IMR-90 (cell line): ENCODE results near the gene CEP78. TPM values are rescaled to one million over a fixed set of nuclear protein-coding genes. Genes with fewer than 3 reads are reported as not detected.

Experiments
- ATAC-seq: fragments of 200-7000 bp; cut with Tn5 transposase; 2 replicates; pipeline ENCODE4 v1.9.1; 2020; ENCODE audit warnings: low read depth, mild to moderate bottlenecking, moderate library complexity
- BruUV-seq: library from RNA; stranded (reverse); fragments of 400-500 nt; replicated peaks from 2 replicates; lab custom pipeline; 2021; lab: Mats Ljungman, UMichigan
- CTCF ChIA-PET: fragments of 300-600 bp; formaldehyde crosslinking; extraction: SDS; loops from one replicate; lab custom pipeline; 2021; ENCODE audit warnings: antibody characterized with exemption; lab: Yijun Ruan, JAX
- POLR2A ChIA-PET: fragments of 300-600 bp; sonication (Branson Sonifier 250); formaldehyde crosslinking; loops from one replicate; lab custom pipeline; 2022; ENCODE audit warnings: antibody characterized with exemption; ENCODE audit not compliant: unreplicated experiment; lab: Charles Lee
- DNase-seq: peaks from one replicate; pipeline ENCODE4 v3.0.0; 2013
- H2AFZ ChIP-seq: replicated peaks from 2 replicates; pipeline ENCODE3; 2013; ENCODE audit warnings: low read length, mild to moderate bottlenecking; ENCODE audit not compliant: poor library complexity
- H2AK5ac ChIP-seq: 2 replicates; pipeline ENCODE4 v1.6.1; 2013; ENCODE audit warnings: low read depth, low read length, inconsistent platforms
- H2AK9ac ChIP-seq: replicated peaks from 2 replicates; pipeline ENCODE3; 2013; ENCODE audit warnings: mild to moderate bottlenecking, low read depth, low read length, moderate library complexity; ENCODE audit not compliant: poor library complexity
- H2BK120ac ChIP-seq: 2 replicates; pipeline ENCODE4 v1.6.1; 2013; ENCODE audit warnings: low read depth, low read length, inconsistent platforms
- H2BK15ac ChIP-seq: 3 replicates; pipeline ENCODE4 v1.6.1; 2013; ENCODE audit warnings: low read depth, low read length, inconsistent platforms
- H2BK20ac ChIP-seq: 2 replicates; pipeline ENCODE4 v1.6.1; 2013; ENCODE audit warnings: low read depth, mild to moderate bottlenecking, inconsistent platforms, low read length, moderate library complexity
- H2BK5ac ChIP-seq: 2 replicates; pipeline ENCODE4 v1.6.1; 2013; ENCODE audit warnings: mild to moderate bottlenecking, low read depth, low read length, inconsistent platforms; ENCODE audit not compliant: poor library complexity, severe bottlenecking
- H3K14ac ChIP-seq: replicated peaks from 2 replicates; pipeline ENCODE4 v1.6.1; 2013; ENCODE audit warnings: low read depth, low read length, inconsistent platforms
- H3K18ac ChIP-seq: 2 replicates; pipeline ENCODE4 v1.6.1; 2013; ENCODE audit warnings: low read depth, low read length, control low read depth
- H3K23ac ChIP-seq: 2 replicates; pipeline ENCODE4 v1.6.1; 2013; ENCODE audit warnings: low read depth, low read length, inconsistent platforms
- H3K27ac ChIP-seq: 2 replicates; pipeline ENCODE4 v1.5.1; 2013; ENCODE audit warnings: mild to moderate bottlenecking, control low read depth, low read length; ENCODE audit not compliant: insufficient read depth
- H3K27me3 ChIP-seq: 2 replicates; pipeline ENCODE4 v1.6.1; 2013; ENCODE audit warnings: low read length; ENCODE audit not compliant: control insufficient read depth, insufficient read depth
- H3K36me3 ChIP-seq: 2 replicates; pipeline ENCODE4 v1.6.1; 2013; ENCODE audit warnings: low read length, mixed read lengths; ENCODE audit not compliant: control insufficient read depth, insufficient read depth
- H3K4ac ChIP-seq: 2 replicates; pipeline ENCODE4 v1.6.1; 2013; ENCODE audit warnings: low read depth, low read length, inconsistent platforms
- H3K4me1 ChIP-seq: 2 replicates; pipeline ENCODE4 v1.6.1; 2013; ENCODE audit warnings: low read length, mixed read lengths; ENCODE audit not compliant: control insufficient read depth, insufficient read depth
- H3K4me2 ChIP-seq: 2 replicates; pipeline ENCODE4 v1.6.1; 2013; ENCODE audit warnings: low read depth, mild to moderate bottlenecking, control low read depth, low read length, moderate library complexity
- H3K4me3 ChIP-seq: 2 replicates; pipeline ENCODE4 v1.5.1; 2013; ENCODE audit warnings: low read depth, mild to moderate bottlenecking, control low read depth, low read length, moderate library complexity; ENCODE audit not compliant: insufficient read depth
- H3K56ac ChIP-seq: 2 replicates; pipeline ENCODE4 v1.6.1; 2013; ENCODE audit warnings: low read length, inconsistent platforms; ENCODE audit not compliant: insufficient read depth; ENCODE audit errors: extremely low read depth
- H3K79me1 ChIP-seq, 2 experiments: 2 replicates each; pipeline ENCODE4 v1.6.1; 2013; ENCODE audit warnings: low read length in 2 of 2, inconsistent platforms in 1 of 2, low read depth in 1 of 2
- H3K9ac ChIP-seq: 2 replicates; pipeline ENCODE4 v1.6.1; 2013; ENCODE audit warnings: low read depth, low read length, control low read depth
- H3K9me1 ChIP-seq: 2 replicates; pipeline ENCODE4 v1.6.1; 2013; ENCODE audit warnings: low read length, inconsistent platforms; ENCODE audit not compliant: insufficient read depth
- H3K9me3 ChIP-seq: 2 replicates; pipeline ENCODE4 v1.6.1; 2013; ENCODE audit warnings: low read length; ENCODE audit not compliant: control insufficient read depth, insufficient read depth
- H4K20me1 ChIP-seq: 2 replicates; pipeline ENCODE4 v1.6.1; 2013; ENCODE audit warnings: low read length, inconsistent platforms; ENCODE audit not compliant: insufficient read depth
- H4K5ac ChIP-seq: 2 replicates; pipeline ENCODE4 v1.6.1; 2013; ENCODE audit warnings: mild to moderate bottlenecking, low read depth, low read length, control low read depth
- H4K8ac ChIP-seq, 2 experiments: 2 replicates each; pipeline ENCODE4 v1.6.1; 2013; ENCODE audit warnings: low read depth in 2 of 2, low read length in 2 of 2, control low read depth in 1 of 2, inconsistent platforms in 1 of 2
- H4K91ac ChIP-seq: 2 replicates; pipeline ENCODE4 v1.6.1; 2013; ENCODE audit warnings: low read depth, low read length, inconsistent platforms; ENCODE audit not compliant: insufficient read depth
- MAZ ChIP-seq: IDR thresholded peaks from 2 replicates; pipeline ENCODE4 v1.6.1; 2012; ENCODE audit warnings: low read depth, mild to moderate bottlenecking, low read length, improper control_type of control experiment, moderate library complexity, borderline replicate concordance
- USF2 ChIP-seq: fragments of 150-350 bp; IDR thresholded peaks from 2 replicates; pipeline ENCODE4 v1.6.1; 2017; ENCODE audit warnings: mild to moderate bottlenecking, antibody characterized with exemption, low read length, low read depth
- WGBS, 2 experiments: methylation state at CpG; one replicate each; pipeline versions ENCODE4 v1.1.5 to v1.1.7; 2013; ENCODE audit warnings: missing lambda C conversion rate in 2 of 2; ENCODE audit not compliant: insufficient read length in 1 of 2; ENCODE audit errors: extremely low coverage in 2 of 2; 5-methylcytosine and 5-hydroxymethylcytosine counted together
- dilution Hi-C: fragments of 300-500 bp; cut with HindIII; formaldehyde crosslinking; loops from one replicate; pipeline ENCODE4 v1.14.3; 2018; ENCODE audit warnings: low sequenced_read_pairs; ENCODE audit not compliant: unreplicated experiment
- in situ Hi-C: fragments of 300-500 bp; cut with MboI; formaldehyde crosslinking; loops from 3 replicates; pipeline ENCODE4 v1.14.3; 2019; ENCODE audit warnings: low sequenced_read_pairs, inconsistent platforms, mixed read lengths
- intact Hi-C: fragments of 100-400 bp; cut with micrococcal nuclease; formaldehyde crosslinking; loops from 2 replicates; pipeline ENCODE4 v1.10.0; 2022
- polyA plus RNA-seq, 3 experiments: library from polyadenylated mRNA; depleted of rRNA; stranded (reverse); fragments of >200 nt; gene quantifications; 2 replicates each; pipeline ENCODE4 v1.2.3, GENCODE V29; 2012; ENCODE audit warnings: low replicate concordance in 1 of 3
- total RNA-seq: library from RNA; depleted of rRNA; stranded (reverse); fragments of >200 nt; gene quantifications from 2 replicates; pipeline ENCODE4 v1.2.3, GENCODE V29; 2012
- TF ChIP-seq, protein P1 (sequence below): fragments of 150-350 bp; IDR thresholded peaks from 2 replicates; pipeline ENCODE4 v1.6.1; 2016; ENCODE audit warnings: low read depth, mild to moderate bottlenecking, low read length, moderate library complexity, borderline replicate concordance

The CEP78 gene
- total and polyA plus RNA-seq, 2 of the 4 experiments (the other 2 are of a cell fraction): 9.2 to 18.3 TPM

GRCh38 chr9:78301466-78301865, 65.6 kb downstream of the CEP78 start:
- Histone ChIP-seq H3K27ac (no peak overlapping the region), H3K56ac (no peak overlapping the region), H3K4me1 (peaks cover 2% of the 10 kb centered on the region; the same call in 1 of the 2 replicates), H3K4me2 (no peak overlapping the region), H4K8ac (no peak overlapping the region), H3K4me3 (no peak overlapping the region), H4K20me1 (peaks cover 45% of the 10 kb centered on the region; the same call in 1 of the 2 replicates), H2BK20ac (no peak overlapping the region), H3K18ac (no peak overlapping the region), H3K79me1 (peaks cover 21 to 68% of the 10 kb centered on the region in 2 experiments; a peak in 3 of 4 replicates), H2BK120ac (no peak overlapping the region), H4K5ac (no peak overlapping the region), H4K91ac (no peak overlapping the region), H3K27me3 (no peaks in the 10 kb centered on the region), H2AK9ac (no peak overlapping the region), H2BK15ac (no peak overlapping the region), H3K9ac (no peak overlapping the region), H3K36me3 (peaks cover 27% of the 10 kb centered on the region), H3K4ac (no peak overlapping the region), H3K23ac (no peak overlapping the region), H3K14ac (no peak overlapping the region), H3K9me3 (no peaks in the 10 kb centered on the region), H2AK5ac (no peak overlapping the region), H2BK5ac (no peak overlapping the region), H2AFZ (no peak overlapping the region), H3K9me1 (peaks cover 2% of the 10 kb centered on the region; the same call in 1 of the 2 replicates)
- in situ Hi-C loops: no loop called here
- WGBS, 2 experiments: no CpG with 5 or more reads among the region's 2 CpGs
- TF ChIP-seq MAZ (no peak), USF2 (no peak)
- TF ChIP-seq, protein P1, sequence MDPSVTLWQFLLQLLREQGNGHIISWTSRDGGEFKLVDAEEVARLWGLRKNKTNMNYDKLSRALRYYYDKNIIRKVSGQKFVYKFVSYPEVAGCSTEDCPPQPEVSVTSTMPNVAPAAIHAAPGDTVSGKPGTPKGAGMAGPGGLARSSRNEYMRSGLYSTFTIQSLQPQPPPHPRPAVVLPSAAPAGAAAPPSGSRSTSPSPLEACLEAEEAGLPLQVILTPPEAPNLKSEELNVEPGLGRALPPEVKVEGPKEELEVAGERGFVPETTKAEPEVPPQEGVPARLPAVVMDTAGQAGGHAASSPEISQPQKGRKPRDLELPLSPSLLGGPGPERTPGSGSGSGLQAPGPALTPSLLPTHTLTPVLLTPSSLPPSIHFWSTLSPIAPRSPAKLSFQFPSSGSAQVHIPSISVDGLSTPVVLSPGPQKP: no peak
- POLR2A ChIA-PET: no interaction called here
- CTCF ChIA-PET: interaction anchor here (0.8 kb wide), 1 partner anchor 9 kb away, joined by 3 read pairs; no protein-coding TSS in a partner anchor
- ATAC-seq (no peak), DNase-seq (peak; percentile 20)
- BruUV-seq: no TSS peak
- dilution Hi-C loops: no loop called here
- intact Hi-C loops: no loop called here
